Mucosa of rectum (tissue), 2 donors: ENCODE measurements around the gene APOD.

Source experiments
- H3K27ac ChIP-seq, 2 donors: one replicate each; pipeline ENCODE4 v1.7.0; 2013; ENCODE audit warnings: inconsistent platforms in 2 of 2, low read depth in 2 of 2, low read length in 2 of 2
- H3K27me3 ChIP-seq, 2 donors: one replicate each; pipeline ENCODE4 v1.7.0; 2013; ENCODE audit warnings: low read length in 2 of 2; ENCODE audit not compliant: control insufficient read depth in 2 of 2, insufficient read depth in 2 of 2
- H3K36me3 ChIP-seq, 2 donors: one replicate each; pipeline ENCODE4 v1.7.0; 2013; ENCODE audit warnings: low read length in 2 of 2; ENCODE audit not compliant: control insufficient read depth in 2 of 2, insufficient read depth in 2 of 2
- H3K4me1 ChIP-seq, 2 donors: one replicate each; pipeline ENCODE4 v1.7.0; 2013; ENCODE audit warnings: low read length in 2 of 2, mild to moderate bottlenecking in 1 of 2; ENCODE audit not compliant: control insufficient read depth in 2 of 2, insufficient read depth in 2 of 2
- H3K4me3 ChIP-seq, 2 donors: one replicate each; pipeline ENCODE4 v1.7.0; 2013; ENCODE audit warnings: low read length in 2 of 2
- H3K9ac ChIP-seq, 2 donors: one replicate each; pipeline ENCODE4 v1.7.0; 2013; ENCODE audit warnings: low read length in 2 of 2, low read depth in 1 of 2, mild to moderate bottlenecking in 1 of 2
- H3K9me3 ChIP-seq, 2 donors: one replicate each; pipeline ENCODE4 v1.7.0; 2013; ENCODE audit warnings: low read length in 2 of 2; ENCODE audit not compliant: control insufficient read depth in 2 of 2
- donor health status: healthy.
- donor health status: Normal muscosa, but diverticular disease.

APOD gene

GRCh38 chr3:195570344-195570743, 13.4 kb downstream of the APOD start:
- no peaks in the 10 kb centered on the region for H3K36me3 ChIP-seq
- no peak overlapping the region for H3K4me3 ChIP-seq
- H3K27me3 ChIP-seq, result peaks cover 0 to 2% of the 10 kb centered on the region in 2 donors
- H3K9ac ChIP-seq, result no peak overlapping the region
- H3K4me1 ChIP-seq, result no peaks in the 10 kb centered on the region
- H3K27ac ChIP-seq, result no peak overlapping the region
- no peaks in the 10 kb centered on the region for H3K9me3 ChIP-seq

GRCh38 chr3:195568630-195569029, 15.1 kb downstream of the APOD start:
- Histone ChIP-seq H3K4me1 (no peaks in the 10 kb centered on the region), H3K27me3 (peaks cover 0 to 2% of the 10 kb centered on the region in 2 donors), H3K36me3 (no peaks in the 10 kb centered on the region), H3K27ac (no peak overlapping the region), H3K9me3 (no peaks in the 10 kb centered on the region), H3K4me3 (no peak overlapping the region), H3K9ac (no peak overlapping the region)

- Histone ChIP-seq H3K27ac (no peak overlapping the region), H3K4me3 (no peak overlapping the region), H3K9ac (no peak overlapping the region), H3K4me1 (no peaks in the 10 kb centered on the region), H3K9me3 (no peaks in the 10 kb centered on the region), H3K36me3 (no peaks in the 10 kb centered on the region), H3K27me3 (peaks cover 0 to 2% of the 10 kb centered on the region in 2 donors)
Measured at GRCh38 chr3:195566797-195567196, 16.9 kb downstream of the APOD start.

GRCh38 chr3:195565716-195566115, 18.0 kb downstream of the APOD start:
- no peaks in the 10 kb centered on the region for H3K4me1 ChIP-seq
- no peak overlapping the region for H3K9ac ChIP-seq
- peaks cover 0 to 2% of the 10 kb centered on the region in 2 donors for H3K27me3 ChIP-seq
- no peaks in the 10 kb centered on the region for H3K9me3 ChIP-seq
- no peaks in the 10 kb centered on the region for H3K36me3 ChIP-seq
- no peak overlapping the region for H3K27ac ChIP-seq
- H3K4me3 ChIP-seq, result no peak overlapping the region

GRCh38 chr3:195563317-195563716, 20.4 kb downstream of the APOD start:
- H3K9ac ChIP-seq, result no peak overlapping the region
- no peaks in the 10 kb centered on the region for H3K9me3 ChIP-seq
- no peak overlapping the region for H3K27ac ChIP-seq
- H3K4me1 ChIP-seq, result peaks cover 0 to 6% of the 10 kb centered on the region in 2 donors
- H3K4me3 ChIP-seq, result no peak overlapping the region
- no peaks in the 10 kb centered on the region for H3K36me3 ChIP-seq
- peaks cover 0 to 2% of the 10 kb centered on the region in 2 donors for H3K27me3 ChIP-seq

- Histone ChIP-seq H3K4me3 (no peak overlapping the region), H3K9me3 (no peaks in the 10 kb centered on the region), H3K36me3 (no peaks in the 10 kb centered on the region), H3K27me3 (no peaks in the 10 kb centered on the region), H3K27ac (no peak overlapping the region), H3K9ac (no peak overlapping the region), H3K4me1 (peaks cover 0 to 11% of the 10 kb centered on the region in 2 donors)
Measured at GRCh38 chr3:195559723-195560409, 23.9 kb downstream of the APOD start.

GRCh38 chr3:195558602-195559001, 25.1 kb downstream of the APOD start:
- no peak overlapping the region for H3K4me3 ChIP-seq
- H3K36me3 ChIP-seq, result no peaks in the 10 kb centered on the region
- H3K27ac ChIP-seq, result no peak overlapping the region
- H3K9me3 ChIP-seq, result no peaks in the 10 kb centered on the region
- H3K27me3 ChIP-seq, result no peaks in the 10 kb centered on the region
- peaks cover 0 to 11% of the 10 kb centered on the region in 2 donors for H3K4me1 ChIP-seq
- H3K9ac ChIP-seq, result no peak overlapping the region

GRCh38 chr3:195557322-195557721, 26.4 kb downstream of the APOD start:
- no peaks in the 10 kb centered on the region for H3K27me3 ChIP-seq
- H3K9ac ChIP-seq, result peak overlapping the region in 1 of 2 donors; percentile 0
- no peak overlapping the region for H3K4me3 ChIP-seq
- H3K36me3 ChIP-seq, result no peaks in the 10 kb centered on the region
- H3K9me3 ChIP-seq, result no peaks in the 10 kb centered on the region
- H3K4me1 ChIP-seq, result peaks cover 0 to 11% of the 10 kb centered on the region in 2 donors
- H3K27ac ChIP-seq, result no peak overlapping the region

GRCh38 chr3:195556390-195556789, 27.4 kb downstream of the APOD start:
- Histone ChIP-seq H3K9ac (no peak overlapping the region), H3K36me3 (no peaks in the 10 kb centered on the region), H3K27ac (no peak overlapping the region), H3K4me3 (no peak overlapping the region), H3K9me3 (no peaks in the 10 kb centered on the region), H3K27me3 (no peaks in the 10 kb centered on the region), H3K4me1 (peaks cover 4 to 15% of the 10 kb centered on the region in 2 donors)

- Histone ChIP-seq H3K4me3 (no peak overlapping the region), H3K27ac (no peak overlapping the region), H3K9ac (no peak overlapping the region), H3K36me3 (no peaks in the 10 kb centered on the region), H3K4me1 (peaks cover 13 to 25% of the 10 kb centered on the region in 2 donors), H3K9me3 (no peaks in the 10 kb centered on the region), H3K27me3 (no peaks in the 10 kb centered on the region)
Measured at GRCh38 chr3:195555110-195555509, 28.6 kb downstream of the APOD start.
